AG04450 (cell line): ENCODE results near the gene ADIPOR2. TPM values are rescaled to one million over a fixed set of nuclear protein-coding genes. Genes with fewer than 3 reads are reported as not detected.

Experiments
- CTCF ChIA-PET: fragments of 300-600, 350-600 bp; formaldehyde crosslinking; extraction: SDS; loops from one replicate; lab custom pipeline; 2022; ENCODE audit warnings: antibody characterized with exemption, inconsistent platforms; lab: Charles Lee
- POLR2A ChIA-PET: fragments of 350-600 bp; formaldehyde crosslinking; extraction: SDS; loops from one replicate; lab custom pipeline; 2021; ENCODE audit warnings: antibody characterized with exemption, inconsistent platforms; lab: Yijun Ruan, JAX
- DNase-seq: peaks from one replicate; pipeline ENCODE4 v3.0.0-alpha.2; 2011; ENCODE audit warnings: low read depth, low spot score
- H3K27ac ChIP-seq: one replicate; pipeline ENCODE4 v1.5.1; 2012; ENCODE audit warnings: low read depth, low read length, control low read depth
- H3K27me3 ChIP-seq: one replicate; pipeline ENCODE4 v1.6.0; 2012; ENCODE audit warnings: low read length; ENCODE audit not compliant: control insufficient read depth, insufficient read depth
- H3K4me3 ChIP-seq: 2 replicates; pipeline ENCODE4 v1.5.1; 2011; ENCODE audit warnings: mild to moderate bottlenecking, low read depth, low read length, control low read depth
- H3K9me3 ChIP-seq: 2 replicates; pipeline ENCODE4 v1.5.1; 2012; ENCODE audit warnings: low read length; ENCODE audit not compliant: control insufficient read depth, insufficient read depth
- CTCF ChIP-seq: IDR thresholded peaks from 2 replicates; pipeline ENCODE4 v1.5.1; 2011; ENCODE audit warnings: low read depth, low read length, control low read depth, inconsistent platforms
- polyA plus RNA-seq: library from polyadenylated mRNA; depleted of rRNA; stranded (reverse); fragments of >200 nt; gene quantifications from 2 replicates; pipeline ENCODE4 v1.2.3, GENCODE V29; 2011

The ADIPOR2 gene
- polyA plus RNA-seq, 1 experiment, result 39.5 TPM

GRCh38 chr12:1810931-1811280, 120.0 kb downstream of the ADIPOR2 start:
- ChIA-PET CTCF (interaction anchor here (3.6 kb wide), 1 partner anchor 129 kb away, joined by 18 read pairs; no protein-coding TSS in a partner anchor), POLR2A (interaction anchor here (1.1 kb wide), 1 partner anchor 122 kb away, joined by 3 read pairs; no protein-coding TSS in a partner anchor)
- H3K9me3 ChIP-seq, result no peaks in the 10 kb centered on the region; the same call in 1 of the 2 replicates
- no peak overlapping the region for H3K27ac ChIP-seq
- no peak for DNase-seq
- no peak for TF ChIP-seq CTCF
- no peak overlapping the region for H3K4me3 ChIP-seq
- H3K27me3 ChIP-seq, result peaks cover 19% of the 10 kb centered on the region

GRCh38 chr12:1811281-1811947, 120.5 kb downstream of the ADIPOR2 start:
- H3K4me3 ChIP-seq, result no peak overlapping the region
- peaks cover 23% of the 10 kb centered on the region for H3K27me3 ChIP-seq
- H3K9me3 ChIP-seq, result no peaks in the 10 kb centered on the region; the same call in 1 of the 2 replicates
- ChIA-PET CTCF (interaction anchor here (3.6 kb wide), 1 partner anchor 128 kb away, joined by 18 read pairs; no protein-coding TSS in a partner anchor), POLR2A (interaction anchor here (1.1 kb wide), 1 partner anchor 122 kb away, joined by 3 read pairs; no protein-coding TSS in a partner anchor)
- no peak overlapping the region for H3K27ac ChIP-seq
- no peak for TF ChIP-seq CTCF
- no peak for DNase-seq

GRCh38 chr12:1811948-1812291, 121.0 kb downstream of the ADIPOR2 start:
- H3K9me3 ChIP-seq, result no peaks in the 10 kb centered on the region; the same call in 1 of the 2 replicates
- H3K27ac ChIP-seq, result peak overlapping the region; percentile 2
- H3K27me3 ChIP-seq, result peaks cover 28% of the 10 kb centered on the region
- no peak overlapping the region for H3K4me3 ChIP-seq
- no peak for DNase-seq
- ChIA-PET CTCF (interaction anchor here (3.6 kb wide), 1 partner anchor 128 kb away, joined by 18 read pairs; no protein-coding TSS in a partner anchor), POLR2A (interaction anchor here (1.1 kb wide), 1 partner anchor 121 kb away, joined by 3 read pairs; no protein-coding TSS in a partner anchor)
- TF ChIP-seq CTCF, result no peak

GRCh38 chr12:1812650-1813302, 121.9 kb downstream of the ADIPOR2 start:
- no peak for TF ChIP-seq CTCF
- no peak for DNase-seq
- CTCF ChIA-PET, result interaction anchor here (3.6 kb wide), 1 partner anchor 127 kb away, joined by 18 read pairs; no protein-coding TSS in a partner anchor
- peaks cover 29% of the 10 kb centered on the region for H3K27me3 ChIP-seq
- POLR2A ChIA-PET, result no interaction called here
- no peak overlapping the region for H3K4me3 ChIP-seq
- peaks cover 3% of the 10 kb centered on the region; the same call in 1 of the 2 replicates for H3K9me3 ChIP-seq
- no peak overlapping the region for H3K27ac ChIP-seq

GRCh38 chr12:1814266-1814665, 123.4 kb downstream of the ADIPOR2 start:
- POLR2A ChIA-PET, result no interaction called here
- DNase-seq, result no peak
- TF ChIP-seq CTCF, result no peak
- peaks cover 33% of the 10 kb centered on the region for H3K27me3 ChIP-seq
- H3K4me3 ChIP-seq, result no peak overlapping the region
- CTCF ChIA-PET, result interaction anchor here (3.6 kb wide), 1 partner anchor 126 kb away, joined by 18 read pairs; no protein-coding TSS in a partner anchor
- H3K27ac ChIP-seq, result no peak overlapping the region
- peaks cover 3% of the 10 kb centered on the region; the same call in 1 of the 2 replicates for H3K9me3 ChIP-seq
